Hematopoietic multipotent progenitor cell treated with erythropoietin and hydrocortisone succinate and interleukin-3 and kit ligand, for 4 days (in vitro differentiated cells): ENCODE results near the gene SREK1.
"Not testable (repeated sequence)": the region's sequence is repeated elsewhere in the genome, so short reads cannot be mapped to it uniquely, and the experiment has no call there.

Experiments
- DNase-seq: peaks from one replicate; pipeline ENCODE4 v3.0.0-alpha.2; 2015

The SREK1 gene, protein sequence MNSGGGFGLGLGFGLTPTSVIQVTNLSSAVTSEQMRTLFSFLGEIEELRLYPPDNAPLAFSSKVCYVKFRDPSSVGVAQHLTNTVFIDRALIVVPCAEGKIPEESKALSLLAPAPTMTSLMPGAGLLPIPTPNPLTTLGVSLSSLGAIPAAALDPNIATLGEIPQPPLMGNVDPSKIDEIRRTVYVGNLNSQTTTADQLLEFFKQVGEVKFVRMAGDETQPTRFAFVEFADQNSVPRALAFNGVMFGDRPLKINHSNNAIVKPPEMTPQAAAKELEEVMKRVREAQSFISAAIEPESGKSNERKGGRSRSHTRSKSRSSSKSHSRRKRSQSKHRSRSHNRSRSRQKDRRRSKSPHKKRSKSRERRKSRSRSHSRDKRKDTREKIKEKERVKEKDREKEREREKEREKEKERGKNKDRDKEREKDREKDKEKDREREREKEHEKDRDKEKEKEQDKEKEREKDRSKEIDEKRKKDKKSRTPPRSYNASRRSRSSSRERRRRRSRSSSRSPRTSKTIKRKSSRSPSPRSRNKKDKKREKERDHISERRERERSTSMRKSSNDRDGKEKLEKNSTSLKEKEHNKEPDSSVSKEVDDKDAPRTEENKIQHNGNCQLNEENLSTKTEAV

DNA sequence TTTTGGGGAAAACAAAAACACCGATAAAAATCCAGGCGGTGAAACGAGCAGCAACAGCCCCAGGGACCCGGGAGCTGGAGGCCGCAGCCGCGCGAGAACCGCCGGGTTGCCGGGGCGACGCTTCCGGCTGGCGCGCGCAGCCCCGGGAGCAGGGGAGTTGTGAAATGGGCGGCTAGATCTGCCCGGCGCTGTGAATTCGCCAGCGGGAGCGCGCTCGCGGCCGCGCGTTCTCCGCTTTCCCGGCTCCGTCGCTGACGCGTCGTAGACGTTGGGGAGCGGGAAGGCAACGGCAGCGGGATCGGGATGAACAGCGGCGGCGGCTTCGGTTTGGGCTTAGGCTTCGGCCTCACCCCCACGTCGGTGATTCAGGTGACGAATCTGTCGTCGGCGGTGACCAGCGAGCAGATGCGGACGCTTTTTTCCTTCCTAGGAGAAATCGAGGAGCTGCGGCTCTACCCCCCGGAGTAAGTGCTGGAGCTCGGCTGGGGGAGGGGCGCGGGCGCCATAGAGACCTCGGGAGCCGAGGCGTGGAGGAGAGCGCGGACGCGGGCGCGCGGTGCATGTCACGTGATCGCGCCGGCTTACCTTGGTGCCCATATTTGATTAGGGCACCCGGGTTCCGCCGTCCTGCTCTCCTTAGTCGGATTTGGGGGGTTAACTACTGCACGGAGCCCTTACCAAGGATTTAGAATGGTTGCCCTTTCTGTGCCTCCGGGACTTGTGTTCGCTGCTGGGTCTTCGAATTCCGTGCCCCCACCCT is at the start of gene SREK1:
Gene SREK1 (plus strand): TSS at position 227 of the 760 bp plus-strand sequence. CDS start 77 bp downstream, at position 304.
- peak; percentile 97 for DNase-seq

DNA sequence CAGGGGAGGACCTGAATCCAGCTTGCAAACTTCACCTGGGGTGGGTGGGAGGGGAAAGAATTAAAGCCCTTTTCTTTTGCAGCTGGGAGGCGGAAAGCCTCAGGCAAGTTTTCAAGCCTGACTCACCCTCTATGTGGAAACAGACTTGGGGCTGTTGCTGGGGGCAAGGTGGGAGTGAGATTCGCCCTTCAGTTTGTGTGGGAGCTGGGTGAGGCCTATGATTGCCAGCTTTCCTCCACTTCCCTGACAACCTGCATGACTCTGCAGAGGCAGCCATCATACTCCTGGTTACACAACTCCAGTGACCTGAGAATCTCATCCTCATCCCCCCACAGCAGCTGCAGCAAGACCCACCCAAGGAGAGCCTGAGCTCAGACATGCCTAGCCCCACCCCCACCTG is 43.2 kb upstream of the SREK1 start:
- no peak for DNase-seq

DNA sequence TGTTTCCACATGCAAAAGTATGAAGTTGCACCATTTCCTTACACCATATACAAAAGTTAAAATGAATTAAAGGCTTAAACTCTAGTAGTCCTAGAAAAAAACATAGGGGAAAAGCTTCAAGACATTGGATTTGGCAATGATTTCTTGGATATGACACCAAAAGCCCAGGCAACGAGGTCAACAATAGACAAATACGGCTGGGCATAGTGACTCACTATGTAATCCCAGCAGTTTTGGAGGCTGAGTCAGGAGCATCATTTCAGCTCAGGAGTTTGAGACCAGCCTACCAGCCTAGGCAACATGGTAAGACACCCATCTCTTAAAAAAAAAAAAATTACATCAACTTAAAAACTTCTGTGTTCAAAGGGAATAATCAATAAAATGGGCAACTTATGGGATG is 30.9 kb upstream of the SREK1 start:
- DNase-seq = no peak

DNA sequence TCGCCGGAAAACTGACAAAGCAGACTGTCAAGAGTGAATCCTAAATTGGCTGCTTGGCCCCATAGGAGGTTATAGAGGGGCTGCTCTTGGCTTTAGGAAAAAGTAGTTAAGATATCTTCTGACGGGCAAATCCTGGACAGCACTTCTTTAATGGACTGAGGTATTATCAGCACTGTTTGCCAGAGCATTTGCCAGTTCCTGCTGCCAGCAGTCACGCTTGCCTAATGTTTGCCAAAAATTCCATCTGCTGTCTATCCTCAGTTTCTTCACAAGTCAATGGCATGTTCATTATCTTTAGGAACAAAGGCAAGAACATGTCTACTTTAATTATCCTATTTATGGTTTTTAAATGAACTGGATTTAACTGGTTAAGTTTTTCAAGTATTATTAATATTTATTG is 25.8 kb upstream of the SREK1 start:
- no peak for DNase-seq

DNA sequence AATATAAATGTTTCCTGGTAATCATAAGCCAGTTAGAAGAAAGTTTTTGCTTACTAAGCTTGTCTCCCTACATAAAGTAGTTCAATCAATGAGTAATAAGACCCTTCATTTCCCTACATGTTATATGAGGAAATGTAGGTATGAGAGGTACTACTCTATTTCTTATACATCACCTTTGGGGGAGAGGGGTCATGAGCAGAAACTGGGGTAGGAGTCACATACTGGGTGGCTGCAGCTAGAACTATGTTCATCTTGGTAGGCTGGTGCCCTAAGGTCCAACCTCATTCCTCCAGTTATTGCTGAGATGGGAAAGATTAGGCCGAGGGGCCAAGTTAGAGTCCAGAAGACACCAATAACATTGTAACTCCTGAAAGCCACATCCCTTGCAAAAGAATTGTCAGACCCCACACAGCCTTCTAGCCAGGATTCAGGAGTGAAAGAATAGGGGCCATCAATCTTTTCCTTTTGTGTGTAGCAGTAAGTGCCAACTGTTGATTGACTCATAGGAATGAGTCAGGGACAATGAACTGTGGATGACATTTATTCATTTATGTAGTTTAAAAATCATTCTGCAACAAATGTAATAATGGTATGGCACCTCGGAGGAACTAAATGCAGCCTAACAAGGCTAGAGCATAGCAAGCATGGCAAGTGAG is 21.6 kb upstream of the SREK1 start:
- no peak for DNase-seq

DNA sequence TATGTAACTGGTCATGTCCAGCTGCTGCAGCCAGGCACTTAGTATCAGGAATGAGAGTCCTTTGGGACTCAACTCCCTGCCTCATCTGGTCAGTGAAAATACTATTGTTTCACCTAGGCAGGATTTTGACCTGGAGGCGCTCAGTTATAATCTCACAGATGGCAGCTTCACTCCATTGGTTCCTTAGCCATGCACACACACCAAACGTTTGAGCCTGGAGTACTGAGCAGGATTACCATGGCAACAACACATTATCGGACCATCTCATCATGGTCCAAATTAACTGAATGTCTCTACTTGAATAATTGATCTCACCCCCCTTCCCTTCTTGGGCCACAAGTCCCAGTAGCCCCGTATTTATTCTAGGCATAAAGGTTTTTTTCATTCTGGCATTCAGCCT is 15.0 kb upstream of the SREK1 start:
- DNase-seq = no peak

DNA sequence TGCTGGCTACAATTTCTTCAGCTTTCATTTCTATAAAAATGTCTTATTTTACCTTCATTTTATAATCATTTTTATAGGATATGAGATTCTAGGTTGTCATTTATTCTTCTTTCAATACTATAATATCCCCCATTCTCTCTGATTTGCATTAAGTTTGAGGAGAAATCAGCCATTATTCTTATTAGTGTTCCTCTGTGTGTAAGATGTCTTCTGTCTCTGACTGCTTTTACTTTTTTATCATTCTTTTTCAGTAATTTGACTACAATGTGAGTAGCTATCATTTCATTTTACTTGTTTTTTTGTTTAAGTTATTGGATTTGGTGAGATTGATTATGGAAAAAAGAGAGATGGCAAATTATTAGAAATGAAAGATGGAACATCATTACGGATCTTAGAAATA is 13.6 kb upstream of the SREK1 start:
- DNase-seq = no peak

DNA sequence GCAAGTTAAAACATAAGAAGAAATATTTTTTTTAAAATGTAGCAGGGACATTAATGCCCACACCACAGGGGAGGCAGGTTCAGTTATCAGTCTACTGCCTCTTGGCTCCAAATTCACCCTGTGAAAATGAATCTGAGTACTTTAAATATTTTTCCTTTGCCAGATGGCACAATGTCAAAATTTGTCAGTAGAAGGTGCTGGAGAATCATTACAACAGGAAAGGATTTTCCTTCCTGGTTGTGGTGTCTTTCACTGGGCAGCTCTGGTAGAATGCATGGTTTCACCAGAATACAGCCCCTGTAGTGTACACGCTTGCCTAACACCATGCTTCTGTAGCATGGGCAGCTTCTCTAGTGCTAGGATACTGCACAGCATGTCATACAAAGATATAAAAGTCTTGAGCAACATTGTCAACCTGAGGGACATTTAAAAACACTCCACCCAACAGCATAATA is 9.7 kb upstream of the SREK1 start:
- DNase-seq = no peak

DNA sequence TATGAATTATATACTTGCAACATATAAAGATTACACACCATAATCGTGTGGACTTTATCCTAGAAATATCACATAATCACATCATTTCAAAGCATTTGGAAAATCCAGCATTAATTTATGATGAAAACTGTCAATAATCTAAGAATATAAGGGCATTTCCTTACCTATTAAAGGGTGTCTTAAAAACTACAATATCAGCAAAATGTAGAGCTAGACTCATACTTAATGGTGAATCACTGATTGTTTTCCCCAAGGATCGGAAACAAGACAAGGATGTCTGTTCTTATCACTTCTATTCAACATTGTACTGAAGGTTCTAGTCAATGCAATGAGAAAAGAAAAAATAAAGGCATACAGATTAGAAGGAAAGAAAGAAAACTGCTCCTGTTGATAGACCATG is 8.0 kb upstream of the SREK1 start:
- no peak for DNase-seq

DNA sequence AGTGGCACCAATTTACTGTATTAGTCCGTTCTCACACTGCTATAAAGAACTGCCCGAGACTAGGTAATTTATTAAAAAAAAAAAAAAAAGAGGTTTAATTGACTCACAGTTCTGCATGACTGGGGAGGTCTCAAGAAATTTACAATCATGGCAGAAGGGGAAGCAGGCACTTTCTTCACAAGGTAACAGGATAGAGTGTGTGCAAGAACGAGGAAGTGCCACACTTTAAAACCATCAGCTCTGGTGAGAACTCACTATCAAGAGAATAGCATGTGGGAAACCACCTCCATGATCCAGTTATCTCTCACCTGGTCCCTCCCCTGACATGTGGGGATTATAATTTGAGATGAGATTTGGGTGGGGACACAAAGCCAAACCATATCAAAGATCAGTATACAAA is 7.2 kb upstream of the SREK1 start:
- DNase-seq = not testable (repeated sequence)

DNA sequence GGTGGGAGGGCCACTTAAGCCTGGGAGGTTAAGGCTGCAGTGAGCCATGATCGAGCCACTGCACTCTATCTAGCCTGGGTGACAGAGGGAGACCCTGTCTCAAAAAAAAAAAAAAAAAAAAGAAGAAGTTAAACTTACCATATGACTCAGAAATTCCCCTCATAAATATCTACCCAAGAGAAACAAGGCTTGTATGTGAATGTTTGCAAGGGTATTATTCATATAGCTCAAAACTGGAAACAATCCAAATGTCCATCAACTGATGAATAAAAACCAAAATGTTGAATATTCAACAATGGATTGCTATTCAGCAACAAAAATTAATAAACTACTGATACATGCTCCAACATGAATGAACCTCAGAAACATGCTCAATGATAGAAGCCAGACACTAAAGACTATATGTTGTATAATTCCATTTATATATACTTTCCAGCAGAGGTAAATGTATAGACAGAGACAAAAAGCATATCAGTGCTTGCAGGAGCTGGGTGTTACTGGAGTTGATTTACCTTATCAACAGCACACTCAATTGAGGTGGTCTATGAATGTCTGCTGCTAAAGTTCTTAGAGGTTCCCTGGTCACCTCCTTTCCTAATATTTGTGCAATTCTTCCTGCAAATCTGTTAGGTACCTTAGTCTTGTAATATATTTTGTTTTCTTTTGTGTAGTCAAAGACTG is 5.3 kb upstream of the SREK1 start:
- DNase-seq = peak; percentile 58

DNA sequence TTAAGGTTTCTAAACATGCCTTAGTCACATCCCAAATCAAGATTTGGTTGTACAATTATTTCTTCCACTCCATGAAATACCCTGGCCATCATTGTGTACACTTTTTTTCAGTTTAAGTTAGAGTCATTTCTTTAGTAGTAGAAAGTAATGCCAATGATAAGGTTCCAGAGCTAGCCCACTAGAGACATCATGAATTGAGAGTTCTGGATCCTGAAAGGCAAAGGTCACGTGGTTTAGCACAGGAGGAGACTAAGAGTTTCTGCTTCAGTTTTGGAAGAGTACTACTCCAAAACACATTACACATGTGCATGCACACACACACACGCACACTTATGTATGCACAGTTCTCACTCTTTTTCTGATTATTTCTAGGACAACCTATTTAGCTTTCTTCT is 4.8 kb upstream of the SREK1 start:
- DNase-seq = no peak

DNA sequence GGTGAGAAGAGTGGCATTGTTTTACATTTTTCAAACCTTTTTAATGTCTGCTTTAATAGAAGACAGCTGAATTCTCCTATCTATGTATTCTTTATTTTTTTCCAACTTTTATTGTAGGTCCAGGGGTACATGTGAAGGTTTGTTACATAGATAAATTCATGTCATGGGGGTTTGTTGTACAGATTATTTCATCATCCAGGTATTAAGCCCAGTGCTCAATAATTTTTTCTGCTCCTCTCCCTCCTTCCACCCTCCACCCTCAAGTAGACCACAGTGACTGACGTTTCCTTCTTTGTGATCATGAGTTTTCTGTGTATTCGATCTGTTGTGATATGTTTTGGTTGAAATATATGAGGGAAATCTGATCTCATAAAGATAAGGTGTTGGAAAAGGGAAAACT is 1.7 kb upstream of the SREK1 start:
- DNase-seq = no peak

DNA sequence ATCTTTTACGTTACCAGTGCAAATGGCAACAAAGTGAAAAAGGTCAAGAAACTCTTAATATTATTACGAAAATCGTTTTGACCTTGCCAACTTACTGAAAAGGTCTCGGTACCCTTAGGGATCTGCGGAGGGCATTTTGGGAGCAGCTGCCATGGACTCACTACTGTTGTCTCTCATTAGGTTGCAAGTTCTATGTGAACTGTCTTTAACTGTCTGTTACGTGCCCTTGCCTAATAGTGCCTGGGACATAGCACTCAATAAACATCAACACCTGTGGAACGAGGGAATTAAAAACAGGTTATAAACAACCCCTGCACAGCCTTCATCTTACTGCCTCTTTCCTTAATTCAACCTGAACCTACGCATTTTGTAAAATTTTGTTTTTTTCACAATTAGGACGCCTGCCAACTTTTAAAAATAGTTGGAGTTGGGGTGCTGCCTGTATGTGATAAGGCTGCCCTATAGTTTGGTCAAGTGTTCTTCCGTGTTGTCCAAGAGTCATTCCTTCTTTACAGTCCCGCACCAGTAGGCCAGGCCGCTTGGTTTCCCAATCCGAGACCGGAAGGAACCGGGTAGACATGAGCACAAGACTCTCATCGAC is 527 bp upstream of the SREK1 start:
- no peak for DNase-seq

DNA sequence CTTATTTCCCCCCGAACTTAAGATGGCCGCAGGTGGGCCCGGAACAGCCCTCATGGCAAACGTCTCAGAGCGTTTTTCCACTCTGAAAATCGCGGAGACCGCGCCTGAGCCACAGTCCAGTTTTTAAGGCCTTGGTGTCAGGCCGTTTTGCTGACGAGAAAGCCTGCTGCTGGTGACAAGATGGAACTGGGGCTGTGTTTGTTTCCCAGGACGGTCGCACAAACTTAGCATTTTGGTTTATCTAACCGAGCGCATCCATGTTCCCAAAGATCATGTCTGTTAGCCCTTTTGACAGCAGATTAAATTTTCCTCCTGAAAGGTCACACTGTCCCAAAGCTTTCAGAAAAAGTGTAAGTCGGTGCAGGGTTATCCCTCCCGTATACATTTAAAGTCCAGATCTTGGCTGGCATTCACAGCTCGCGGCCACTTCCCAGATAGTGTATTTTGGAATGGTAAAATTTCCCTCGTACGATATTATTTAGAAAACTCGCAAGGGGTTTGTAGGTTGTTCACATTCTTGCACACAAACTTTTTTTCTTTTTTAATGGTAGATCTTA is 812 bp downstream of the SREK1 start:
- DNase-seq = peak; percentile 88

DNA sequence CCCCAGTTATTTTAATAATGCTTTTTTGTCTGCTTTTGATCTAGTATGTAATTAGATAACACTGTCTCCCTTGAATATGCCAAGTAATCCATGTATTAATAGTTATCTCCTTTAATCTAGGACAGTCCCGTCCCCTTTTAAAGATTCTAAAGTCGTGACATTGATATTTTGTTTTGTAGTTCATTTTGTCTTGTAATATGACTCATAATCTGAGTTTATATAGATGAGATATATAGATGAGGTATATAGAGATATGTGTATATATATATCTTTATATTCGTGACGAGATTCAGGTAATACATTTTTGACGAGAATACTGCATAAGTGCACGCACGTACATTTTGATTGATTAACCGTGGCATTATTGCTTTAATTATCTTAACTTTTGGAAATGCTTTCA is 1.6 kb downstream of the SREK1 start:
- DNase-seq = no peak

DNA sequence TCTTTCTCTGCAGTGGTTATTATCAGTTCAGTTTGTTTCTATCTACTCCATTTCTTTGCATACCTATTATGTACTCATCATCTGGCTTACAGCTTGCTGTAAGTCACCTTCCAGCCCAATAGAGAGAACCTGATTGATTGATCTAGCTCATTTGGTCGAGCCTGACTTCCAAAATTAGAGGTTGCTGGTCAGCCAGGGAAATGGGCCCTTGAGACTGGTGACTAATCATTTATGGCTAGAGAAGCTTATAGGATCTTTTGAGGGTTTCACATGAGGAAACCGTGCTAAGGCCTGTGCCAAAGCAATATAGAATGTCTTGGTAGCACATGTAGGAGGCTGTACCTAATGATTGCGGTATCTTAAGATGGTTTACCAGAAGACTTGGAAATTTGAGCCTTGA is 5.8 kb downstream of the SREK1 start:
- DNase-seq = no peak

DNA sequence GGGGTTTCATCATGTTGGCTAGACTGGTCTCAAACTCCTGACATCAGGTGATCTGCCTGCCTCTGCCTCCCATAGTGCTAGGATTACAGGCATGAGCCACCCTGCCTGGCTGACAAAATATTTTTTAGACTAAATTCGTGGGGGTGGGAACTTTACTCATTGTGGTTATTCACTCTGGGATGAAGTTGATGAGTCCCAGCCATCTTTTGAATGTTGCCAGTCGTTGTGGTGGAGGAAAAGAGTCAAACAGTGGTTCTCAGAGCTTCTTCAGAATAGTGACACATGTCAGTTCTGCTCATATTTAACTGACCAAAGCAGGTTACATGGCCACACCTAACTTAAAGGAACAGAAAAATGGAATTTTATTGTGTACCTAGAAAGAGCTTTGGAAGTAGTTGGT is 6.9 kb downstream of the SREK1 start:
- DNase-seq = no peak

DNA sequence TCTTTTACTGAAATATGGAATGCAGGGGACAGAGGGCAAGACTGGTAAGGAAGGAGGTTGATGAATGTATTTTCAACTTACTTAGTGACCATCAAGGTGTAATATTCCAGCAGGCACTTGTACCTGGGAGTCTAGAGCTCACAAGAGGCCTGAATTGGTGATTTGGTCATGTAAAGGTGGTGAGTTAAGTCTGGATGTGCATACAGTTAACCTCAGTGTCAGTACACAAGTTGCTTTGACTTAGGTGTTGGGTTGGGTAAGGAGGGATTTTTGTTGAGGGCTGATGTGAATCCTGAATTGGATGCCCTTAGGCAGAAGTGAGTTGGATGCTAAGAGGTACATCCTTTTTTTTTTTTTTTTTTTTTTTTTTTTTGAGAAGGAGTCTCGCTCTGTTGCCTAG is 7.4 kb downstream of the SREK1 start:
- DNase-seq = no peak

DNA sequence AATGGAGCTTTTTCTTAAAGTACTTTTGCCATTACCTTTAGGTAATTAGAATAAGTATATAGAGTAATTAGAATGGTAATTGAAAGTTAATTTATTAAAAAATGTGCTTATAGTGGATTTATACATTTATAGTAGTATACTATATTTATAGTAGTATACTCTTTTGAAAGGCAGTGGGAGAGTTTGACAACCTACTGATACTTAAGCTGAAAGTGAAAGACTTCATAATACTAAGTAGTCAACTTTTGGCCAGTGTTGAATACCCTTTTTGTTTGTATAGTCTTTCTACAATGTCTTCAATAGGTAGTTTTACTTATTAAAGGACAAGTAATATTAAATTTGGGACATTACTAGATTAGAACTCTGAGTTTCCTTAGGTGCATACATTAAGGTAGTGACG is 12.9 kb downstream of the SREK1 start:
- no peak for DNase-seq

DNA sequence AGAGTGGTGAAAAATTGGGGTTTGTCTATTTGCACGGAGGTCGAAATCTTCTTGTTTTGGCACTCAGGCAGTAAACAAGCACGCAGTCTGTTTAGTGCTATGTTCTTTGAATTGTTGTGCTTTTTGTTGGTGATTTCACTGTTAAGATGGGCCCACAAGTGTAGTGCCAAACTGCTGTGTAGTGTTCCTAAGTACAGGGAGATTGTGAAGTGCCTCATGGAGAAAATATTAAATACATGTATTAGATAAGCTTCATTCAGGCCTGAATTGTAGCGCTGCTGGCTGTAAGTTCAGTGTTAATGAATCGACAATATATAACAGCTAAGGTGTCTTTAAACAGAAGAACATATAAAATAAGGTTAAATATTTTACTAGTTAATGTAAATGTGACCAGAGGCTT is 17.3 kb downstream of the SREK1 start:
- DNase-seq = no peak
